ENCODE data around the gene ZNF583. TPM values are rescaled to one million over a fixed set of nuclear protein-coding genes. Genes with fewer than 3 reads are reported as not detected.

Gene ZNF583
- total and polyA plus RNA-seq, 9 of the 15 experiments (the other 6 are each of a cell fraction or from before 2014, with no cell fraction given), result 0.92 to 6.7 (median 3.0) TPM

GRCh38 chr19:56404705-56405056, 549 bp downstream of the ZNF583 start (continued):
- TF ChIP-seq HBP1 (CRISPR knock-in tag; IDR thresholded peaks at IDR 0.05) (0 out of 2 replicates have a peak, but pooled peaks have one; percentile 1), CLOCK (CRISPR knock-in tag; IDR thresholded peaks at IDR 0.05; ENCODE audit: borderline replicate concordance) (no peak), RBM22 (IDR thresholded peaks at IDR 0.05; ENCODE audit: low read depth, low read length, poor library complexity, severe bottlenecking) (no peak), SP1 (CRISPR knock-in tag; IDR thresholded peaks at IDR 0.05) (no peak), IFI16 (CRISPR knock-in tag; IDR thresholded peaks at IDR 0.05) (no peak), HDAC8 (tag; IDR thresholded peaks at IDR 0.05) (no peak), MGA (IDR thresholded peaks at IDR 0.05) (0 out of 2 replicates have a peak, but pooled peaks have one; percentile 61), RNF219 (CRISPR knock-in tag; IDR thresholded peaks at IDR 0.05) (no peak)
